H1 (cell line): ENCODE measurements around the gene SLIT3. TPM values are rescaled to one million over a fixed set of nuclear protein-coding genes. Genes with fewer than 3 reads are reported as not detected.

ENCODE experiments used
- MAFK ChIP-seq: IDR thresholded peaks from 2 replicates; pipeline ENCODE4 v1.6.1; 2012; ENCODE audit warnings: low read depth, mild to moderate bottlenecking, improper control_type of control experiment, low read length
- NANOG ChIP-seq: IDR thresholded peaks from 2 replicates; pipeline ENCODE4 v1.6.1; 2011; ENCODE audit warnings: low read length, low read depth, mild to moderate bottlenecking, inconsistent platforms; ENCODE audit not compliant: insufficient read depth, poor library complexity, severe bottlenecking
- polyA plus RNA-seq, 7 experiments: library from polyadenylated mRNA; depleted of rRNA in 3 of 7; stranded (reverse) in 5 of 7; unstranded in 2 of 7; fragments of >200 nt in 5 of 7; fragments of 200-250 nt in 2 of 7; gene quantifications; 1 replicate in 5 of 7; 2 replicates in 1 of 7; 4 replicates in 1 of 7; pipeline versions ENCODE4 v1.2.1 to v1.2.3, GENCODE V29; 2011 to 2013; ENCODE audit warnings: missing spikeins in 2 of 7, mixed read lengths in 2 of 7
- total RNA-seq: library from RNA; stranded (reverse); fragmentation: NEBNext Ultra II Directional; extraction: Animal tissue kit (Norgen Biotek cat#: 25700); gene quantifications from 2 replicates; pipeline ENCODE4 v1.2.1, GENCODE V29; 2021

SLIT3 gene
- total and polyA plus RNA-seq, 2 of the 8 experiments (the other 6 are each of a cell fraction or from before 2014, with no cell fraction given): 1.1 to 1.2 TPM

GRCh38 chr5:169084775-169085174 is 216.2 kb downstream of the SLIT3 start (continued):
- TF ChIP-seq MAFK (no peak), NANOG (no peak)
- TF ChIP-seq, all 59 proteins: peak for 0
